ENCODE data around the gene JADE3. TPM values are rescaled to one million over a fixed set of nuclear protein-coding genes. Genes with fewer than 3 reads are reported as not detected.
A peak's percentile ranks its signal among the peaks of the same experiment; 100 is the strongest.

JADE3 gene
- total RNA-seq, 1 experiment from 2014 or later: 14.3 TPM

DNA sequence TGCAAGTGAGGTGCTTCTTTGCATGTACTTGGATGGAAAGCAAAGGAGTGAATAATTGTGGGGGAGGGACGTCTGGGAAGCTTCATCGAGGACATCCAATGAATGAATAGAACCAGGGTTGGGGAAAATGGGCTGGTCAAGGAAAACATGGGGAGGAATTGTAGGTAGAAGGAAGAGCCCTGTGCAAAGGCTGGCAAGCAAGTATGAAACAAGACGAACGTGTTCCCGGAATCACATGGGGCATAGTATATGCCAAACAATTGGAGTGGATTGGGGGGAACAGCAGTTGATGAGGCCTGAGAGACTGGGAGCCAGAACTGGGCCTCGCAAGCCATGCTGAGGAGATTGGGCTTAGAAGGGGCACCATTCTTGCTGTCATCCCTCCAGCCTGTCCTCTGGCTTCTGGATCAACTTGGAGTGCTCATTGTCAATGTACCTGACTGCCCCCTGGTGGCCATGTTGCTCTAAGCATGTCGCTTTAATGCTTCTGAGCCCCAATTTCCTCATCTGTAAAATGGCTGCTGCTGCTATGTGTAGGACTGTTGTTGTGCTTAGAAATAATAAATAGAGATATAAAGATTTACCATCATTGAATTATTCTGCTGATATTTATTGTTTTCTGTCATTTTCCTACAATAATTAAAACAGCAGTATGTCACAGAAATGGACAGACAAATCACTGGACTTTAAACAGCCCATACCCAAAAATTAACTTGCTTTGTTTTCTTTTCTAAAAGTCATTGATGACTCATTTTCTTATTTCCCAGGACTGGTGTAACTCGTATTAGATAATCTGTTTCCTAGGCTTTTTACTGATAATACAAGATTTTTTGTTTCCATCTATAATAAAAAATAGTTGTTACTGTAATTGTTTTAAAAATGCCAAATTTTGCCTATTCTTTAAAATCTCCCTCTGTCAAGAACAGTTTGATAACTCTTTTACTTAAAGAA is 66.4 kb downstream of the JADE3 start:
- H3K9me3 ChIP-seq (ENCODE audit: control insufficient read depth in 1 of 2, insufficient read depth in 1 of 2, low read depth in 1 of 2, low read length in 2 of 2): no peaks in the 10 kb centered on the region
- no peaks in the 10 kb centered on the region for H3K27me3 ChIP-seq (ENCODE audit: insufficient read depth, low read length)
- TF ChIP-seq FOSL1 (IDR thresholded peaks at IDR 0.05; ENCODE audit: low read depth) (no peak), YY1 (IDR thresholded peaks at IDR 0.05; ENCODE audit: extremely low read depth, insufficient replicate concordance, low read depth, low read length) (peak; percentile 28), RAD21 (IDR thresholded peaks at IDR 0.05; ENCODE audit: low read depth) (peak; percentile 48), CEBPB (IDR thresholded peaks at IDR 0.05; ENCODE audit: low read depth) (no peak), POLR2A (IDR thresholded peaks at IDR 0.05; ENCODE audit: borderline replicate concordance, extremely low read depth, insufficient read depth, insufficient read length) (no peak), SRF (IDR thresholded peaks at IDR 0.05; ENCODE audit: low read depth) (no peak), CBX3 (IDR thresholded peaks at IDR 0.05; ENCODE audit: low read depth) (peak; percentile 65; the same call in 1 of the 2 replicates), ELF1 (IDR thresholded peaks at IDR 0.05; ENCODE audit: borderline replicate concordance, low read depth) (no peak)
- TF ChIP-seq, protein P1, sequence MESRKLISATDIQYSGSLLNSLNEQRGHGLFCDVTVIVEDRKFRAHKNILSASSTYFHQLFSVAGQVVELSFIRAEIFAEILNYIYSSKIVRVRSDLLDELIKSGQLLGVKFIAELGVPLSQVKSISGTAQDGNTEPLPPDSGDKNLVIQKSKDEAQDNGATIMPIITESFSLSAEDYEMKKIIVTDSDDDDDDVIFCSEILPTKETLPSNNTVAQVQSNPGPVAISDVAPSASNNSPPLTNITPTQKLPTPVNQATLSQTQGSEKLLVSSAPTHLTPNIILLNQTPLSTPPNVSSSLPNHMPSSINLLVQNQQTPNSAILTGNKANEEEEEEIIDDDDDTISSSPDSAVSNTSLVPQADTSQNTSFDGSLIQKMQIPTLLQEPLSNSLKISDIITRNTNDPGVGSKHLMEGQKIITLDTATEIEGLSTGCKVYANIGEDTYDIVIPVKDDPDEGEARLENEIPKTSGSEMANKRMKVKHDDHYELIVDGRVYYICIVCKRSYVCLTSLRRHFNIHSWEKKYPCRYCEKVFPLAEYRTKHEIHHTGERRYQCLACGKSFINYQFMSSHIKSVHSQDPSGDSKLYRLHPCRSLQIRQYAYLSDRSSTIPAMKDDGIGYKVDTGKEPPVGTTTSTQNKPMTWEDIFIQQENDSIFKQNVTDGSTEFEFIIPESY (IDR thresholded peaks at IDR 0.05; ENCODE audit: extremely low read depth, insufficient replicate concordance, low read length): no peak
- TF ChIP-seq, protein P2, sequence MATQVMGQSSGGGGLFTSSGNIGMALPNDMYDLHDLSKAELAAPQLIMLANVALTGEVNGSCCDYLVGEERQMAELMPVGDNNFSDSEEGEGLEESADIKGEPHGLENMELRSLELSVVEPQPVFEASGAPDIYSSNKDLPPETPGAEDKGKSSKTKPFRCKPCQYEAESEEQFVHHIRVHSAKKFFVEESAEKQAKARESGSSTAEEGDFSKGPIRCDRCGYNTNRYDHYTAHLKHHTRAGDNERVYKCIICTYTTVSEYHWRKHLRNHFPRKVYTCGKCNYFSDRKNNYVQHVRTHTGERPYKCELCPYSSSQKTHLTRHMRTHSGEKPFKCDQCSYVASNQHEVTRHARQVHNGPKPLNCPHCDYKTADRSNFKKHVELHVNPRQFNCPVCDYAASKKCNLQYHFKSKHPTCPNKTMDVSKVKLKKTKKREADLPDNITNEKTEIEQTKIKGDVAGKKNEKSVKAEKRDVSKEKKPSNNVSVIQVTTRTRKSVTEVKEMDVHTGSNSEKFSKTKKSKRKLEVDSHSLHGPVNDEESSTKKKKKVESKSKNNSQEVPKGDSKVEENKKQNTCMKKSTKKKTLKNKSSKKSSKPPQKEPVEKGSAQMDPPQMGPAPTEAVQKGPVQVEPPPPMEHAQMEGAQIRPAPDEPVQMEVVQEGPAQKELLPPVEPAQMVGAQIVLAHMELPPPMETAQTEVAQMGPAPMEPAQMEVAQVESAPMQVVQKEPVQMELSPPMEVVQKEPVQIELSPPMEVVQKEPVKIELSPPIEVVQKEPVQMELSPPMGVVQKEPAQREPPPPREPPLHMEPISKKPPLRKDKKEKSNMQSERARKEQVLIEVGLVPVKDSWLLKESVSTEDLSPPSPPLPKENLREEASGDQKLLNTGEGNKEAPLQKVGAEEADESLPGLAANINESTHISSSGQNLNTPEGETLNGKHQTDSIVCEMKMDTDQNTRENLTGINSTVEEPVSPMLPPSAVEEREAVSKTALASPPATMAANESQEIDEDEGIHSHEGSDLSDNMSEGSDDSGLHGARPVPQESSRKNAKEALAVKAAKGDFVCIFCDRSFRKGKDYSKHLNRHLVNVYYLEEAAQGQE (IDR thresholded peaks at IDR 0.05; ENCODE audit: low read depth): no peak
- TF ChIP-seq, protein P3, sequence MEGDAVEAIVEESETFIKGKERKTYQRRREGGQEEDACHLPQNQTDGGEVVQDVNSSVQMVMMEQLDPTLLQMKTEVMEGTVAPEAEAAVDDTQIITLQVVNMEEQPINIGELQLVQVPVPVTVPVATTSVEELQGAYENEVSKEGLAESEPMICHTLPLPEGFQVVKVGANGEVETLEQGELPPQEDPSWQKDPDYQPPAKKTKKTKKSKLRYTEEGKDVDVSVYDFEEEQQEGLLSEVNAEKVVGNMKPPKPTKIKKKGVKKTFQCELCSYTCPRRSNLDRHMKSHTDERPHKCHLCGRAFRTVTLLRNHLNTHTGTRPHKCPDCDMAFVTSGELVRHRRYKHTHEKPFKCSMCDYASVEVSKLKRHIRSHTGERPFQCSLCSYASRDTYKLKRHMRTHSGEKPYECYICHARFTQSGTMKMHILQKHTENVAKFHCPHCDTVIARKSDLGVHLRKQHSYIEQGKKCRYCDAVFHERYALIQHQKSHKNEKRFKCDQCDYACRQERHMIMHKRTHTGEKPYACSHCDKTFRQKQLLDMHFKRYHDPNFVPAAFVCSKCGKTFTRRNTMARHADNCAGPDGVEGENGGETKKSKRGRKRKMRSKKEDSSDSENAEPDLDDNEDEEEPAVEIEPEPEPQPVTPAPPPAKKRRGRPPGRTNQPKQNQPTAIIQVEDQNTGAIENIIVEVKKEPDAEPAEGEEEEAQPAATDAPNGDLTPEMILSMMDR (IDR thresholded peaks at IDR 0.05 in 2 of 3, conservative IDR thresholded peaks at IDR 0.05 in 1 of 3; ENCODE audit: borderline replicate concordance in 1 of 3, insufficient read depth in 1 of 3, low read depth in 2 of 3, low read length in 2 of 3): peak; percentile 50 to 63 (median 59); a peak in 5 of 6 replicates
- TF ChIP-seq, protein P4, sequence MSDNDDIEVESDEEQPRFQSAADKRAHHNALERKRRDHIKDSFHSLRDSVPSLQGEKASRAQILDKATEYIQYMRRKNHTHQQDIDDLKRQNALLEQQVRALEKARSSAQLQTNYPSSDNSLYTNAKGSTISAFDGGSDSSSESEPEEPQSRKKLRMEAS (IDR thresholded peaks at IDR 0.05): peak; percentile 25; the same call in 1 of the 2 replicates
- no peaks in the 10 kb centered on the region for H3K79me2 ChIP-seq (ENCODE audit: insufficient read depth, low read length)
- ChIA-PET RAD21 (ENCODE audit: low non-redundant PET in 1 of 2, low total read pairs in 2 of 2, uncharacterized antibody in 2 of 2, unreplicated experiment in 2 of 2) (no interaction called here), CTCF (no interaction called here), POLR2A (no interaction called here)
- H3K27ac ChIP-seq (ENCODE audit: low read depth, low read length): peak overlapping the region; percentile 76; the same call in 1 of the 2 replicates
- peaks cover 7 to 16% of the 10 kb centered on the region in 2 experiments for H3K4me1 ChIP-seq (ENCODE audit: control insufficient read depth in 1 of 2, insufficient read depth in 2 of 2, low read length in 2 of 2)
- H3K4me2 ChIP-seq (ENCODE audit: low read length): peak overlapping the region; percentile 74
- H3K9ac ChIP-seq (ENCODE audit: low read length): peak overlapping the region; percentile 41
- peak; percentile 94 for ATAC-seq
- no peaks in the 10 kb centered on the region for H3K36me3 ChIP-seq (ENCODE audit: control insufficient read depth in 1 of 2, insufficient read depth in 2 of 2, low read length in 2 of 2)
- no peak overlapping the region for H2AFZ ChIP-seq (ENCODE audit: low read depth, low read length, poor library complexity, severe bottlenecking)
- H3K4me3 ChIP-seq (replicated peaks in 1 of 2; ENCODE audit: low read depth in 1 of 2, low read length in 2 of 2): peak overlapping the region in 1 of 2 experiments; percentile 37; a peak in 1 of 4 replicates
- no peaks in the 10 kb centered on the region for H4K20me1 ChIP-seq (ENCODE audit: insufficient read depth)
- intact Hi-C loops (cut with micrococcal nuclease): loop anchor here (1.0 to 2.0 kb wide), 2 partner anchors 66 to 219 kb away; partner anchors contain the start of genes JADE3 and SLC9A7
- peak; percentile 68 for DNase-seq (ENCODE audit: low read depth, low spot score)
- BruUV-seq (replicated peaks): no TSS peak
- no peaks in the 10 kb centered on the region for H3K9me2 ChIP-seq (ENCODE audit: insufficient read depth)

Measured in HCT116 (cell line).